H1 (cell line): ENCODE data around the gene UMOD. TPM values are rescaled to one million over a fixed set of nuclear protein-coding genes. Genes with fewer than 3 reads are reported as not detected.

Experiments used
- CTCF ChIA-PET: fragments of 300-600 bp; sonication (Branson Sonifier 250); formaldehyde crosslinking; loops from one replicate; lab custom pipeline; 2021; ENCODE audit not compliant: partially characterized antibody; lab: Charles Lee
- POLR2A ChIA-PET: fragments of 300-600 bp; sonication (Branson Sonifier 250); formaldehyde crosslinking; loops from one replicate; lab custom pipeline; 2021; ENCODE audit warnings: inconsistent platforms; ENCODE audit not compliant: partially characterized antibody; lab: Charles Lee
- DNase-seq, 2 experiments: peaks; one replicate each; pipeline versions ENCODE4 v3.0.0 to v3.0.0-alpha.2; 2010 to 2022; ENCODE audit warnings: low spot score in 2 of 2, low read depth in 1 of 2, mixed read lengths in 1 of 2
- FAIRE-seq: peaks from 2 replicates; lab custom pipeline; 2011; peaks lifted over from hg19 to GRCh38; lab: Jason Lieb, UNC
- H2AFZ ChIP-seq: 2 replicates; pipeline ENCODE4 v1.8.1; 2012; ENCODE audit warnings: low read length, inconsistent platforms
- H2AK5ac ChIP-seq: 2 replicates; pipeline ENCODE4 v1.6.1; 2013; ENCODE audit warnings: low read depth, low read length
- H2BK120ac ChIP-seq: replicated peaks from 2 replicates; pipeline ENCODE3; 2013; ENCODE audit warnings: low read depth, low read length, inconsistent platforms
- H2BK12ac ChIP-seq: 2 replicates; pipeline ENCODE4 v1.6.1; 2013; ENCODE audit warnings: low read depth, low read length
- H2BK15ac ChIP-seq: 2 replicates; pipeline ENCODE4 v1.6.1; 2013; ENCODE audit warnings: low read length
- H2BK20ac ChIP-seq: 2 replicates; pipeline ENCODE4 v1.6.1; 2013; ENCODE audit warnings: low read length
- H2BK5ac ChIP-seq: 2 replicates; pipeline ENCODE4 v1.6.1; 2013; ENCODE audit warnings: low read depth, low read length
- H3K14ac ChIP-seq: 2 replicates; pipeline ENCODE4 v1.6.1; 2013; ENCODE audit warnings: inconsistent platforms; ENCODE audit not compliant: insufficient read length
- H3K18ac ChIP-seq: 2 replicates; pipeline ENCODE4 v1.6.1; 2013; ENCODE audit warnings: low read length; ENCODE audit errors: extremely low read depth
- H3K23ac ChIP-seq: 2 replicates; pipeline ENCODE4 v1.6.1; 2013; ENCODE audit warnings: inconsistent platforms; ENCODE audit not compliant: insufficient read length
- H3K23me2 ChIP-seq: 2 replicates; pipeline ENCODE4 v1.6.1; 2013; ENCODE audit warnings: low read depth, low read length
- H3K27ac ChIP-seq: 2 replicates; pipeline ENCODE4 v1.6.1; 2011; ENCODE audit warnings: low read depth, low read length, inconsistent platforms
- H3K27me3 ChIP-seq, 4 experiments: replicated peaks in 1 of 4; 1 replicate in 1 of 4; 2 replicates in 3 of 4; pipeline versions ENCODE4 v1.6.1 to v1.8.1; 2011 to 2013; ENCODE audit warnings: low read length in 3 of 4, mild to moderate bottlenecking in 3 of 4, inconsistent platforms in 2 of 4, mixed read lengths in 2 of 4, moderate library complexity in 1 of 4; ENCODE audit not compliant: control insufficient read depth in 3 of 4, insufficient read depth in 3 of 4; ENCODE audit errors: extremely low read depth in 1 of 4
- H3K36me3 ChIP-seq, 4 experiments: 2 replicates each; pipeline versions ENCODE4 v1.6.1 to v1.8.1; 2011 to 2013; ENCODE audit warnings: mild to moderate bottlenecking in 4 of 4, low read length in 3 of 4, moderate library complexity in 2 of 4, control low read depth in 1 of 4, inconsistent platforms in 1 of 4; ENCODE audit not compliant: insufficient read depth in 4 of 4, control insufficient read depth in 2 of 4
- H3K4ac ChIP-seq: replicated peaks from 2 replicates; pipeline ENCODE3; 2013; ENCODE audit warnings: low read length, low read depth, mixed read lengths, inconsistent platforms; ENCODE audit not compliant: insufficient read length
- H3K4me1 ChIP-seq, 4 experiments: replicated peaks in 1 of 4; 1 replicate in 1 of 4; 2 replicates in 3 of 4; pipeline versions ENCODE4 v1.6.1 to v1.8.1; 2011 to 2013; ENCODE audit warnings: low read length in 3 of 4, inconsistent platforms in 2 of 4, mixed read lengths in 1 of 4; ENCODE audit not compliant: insufficient read depth in 4 of 4, control insufficient read depth in 3 of 4
- H3K4me2 ChIP-seq, 2 experiments: 2 replicates each; pipeline versions ENCODE4 v1.6.1 to v1.8.1; 2011 to 2013; ENCODE audit warnings: low read depth in 2 of 2, low read length in 2 of 2, control low read depth in 1 of 2, inconsistent platforms in 1 of 2, mild to moderate bottlenecking in 1 of 2; ENCODE audit not compliant: insufficient read depth in 1 of 2
- H3K4me3 ChIP-seq, 4 experiments: fragments of 200-600, 300-600 bp in 1 of 4; sonication (generic), shearing (Covaris generic), sonication (Bioruptor Twin) in 1 of 4; 2 replicates each; pipeline versions ENCODE4 v1.5.1 to v1.8.1; 2011 to 2016; ENCODE audit warnings: low read length in 4 of 4, low read depth in 3 of 4, control low read depth in 2 of 4, inconsistent platforms in 2 of 4, mild to moderate bottlenecking in 2 of 4, mixed read lengths in 1 of 4, moderate library complexity in 1 of 4; ENCODE audit not compliant: insufficient read depth in 2 of 4; ENCODE audit errors: extremely low read depth in 1 of 4
- H3K56ac ChIP-seq: replicated peaks from 2 replicates; pipeline ENCODE3; 2013; ENCODE audit warnings: low read depth, mild to moderate bottlenecking, mixed read lengths, low read length, inconsistent platforms; ENCODE audit not compliant: insufficient read length
- H3K79me1 ChIP-seq: 2 replicates; pipeline ENCODE4 v1.6.1; 2013; ENCODE audit warnings: low read depth, low read length, control low read depth
- H3K79me2 ChIP-seq, 2 experiments: 2 replicates each; pipeline versions ENCODE4 v1.6.1 to v1.8.1; 2012 to 2013; ENCODE audit warnings: low read length in 2 of 2, mild to moderate bottlenecking in 2 of 2, inconsistent platforms in 1 of 2; ENCODE audit not compliant: insufficient read depth in 2 of 2, control insufficient read depth in 1 of 2
- H3K9ac ChIP-seq, 4 experiments: replicated peaks in 1 of 4; 1 replicate in 1 of 4; 2 replicates in 3 of 4; pipeline versions ENCODE4 v1.6.1 to v1.8.1; 2011 to 2013; ENCODE audit warnings: low read depth in 3 of 4, low read length in 3 of 4, control low read depth in 2 of 4, mild to moderate bottlenecking in 2 of 4, moderate library complexity in 2 of 4, inconsistent platforms in 1 of 4; ENCODE audit errors: extremely low read depth in 1 of 4
- H3K9me3 ChIP-seq, 2 experiments: 2 replicates each; pipeline versions ENCODE4 v1.6.1 to v1.8.1; 2012 to 2013; ENCODE audit warnings: mild to moderate bottlenecking in 2 of 2, moderate library complexity in 2 of 2, control low read depth in 1 of 2, inconsistent platforms in 1 of 2, low read depth in 1 of 2, low read length in 1 of 2, mixed read lengths in 1 of 2; ENCODE audit not compliant: insufficient read depth in 2 of 2
- H4K20me1 ChIP-seq, 2 experiments: replicated peaks in 1 of 2; 2 replicates each; pipeline versions ENCODE3 to v1.8.1; 2011 to 2013; ENCODE audit warnings: inconsistent platforms in 2 of 2, low read length in 2 of 2, mild to moderate bottlenecking in 1 of 2; ENCODE audit not compliant: insufficient read depth in 2 of 2, control insufficient read depth in 1 of 2
- H4K5ac ChIP-seq: 2 replicates; pipeline ENCODE4 v1.6.1; 2013; ENCODE audit warnings: low read length, low read depth, mixed read lengths, inconsistent platforms; ENCODE audit not compliant: insufficient read length
- H4K8ac ChIP-seq: 2 replicates; pipeline ENCODE4 v1.8.0; 2013; ENCODE audit warnings: mild to moderate bottlenecking, moderate library complexity, low read length, inconsistent platforms; ENCODE audit not compliant: insufficient read depth; ENCODE audit errors: extremely low read depth
- H4K91ac ChIP-seq: replicated peaks from 2 replicates; pipeline ENCODE3; 2013; ENCODE audit warnings: low read length, mixed read lengths, inconsistent platforms; ENCODE audit not compliant: insufficient read length
- CBX5 ChIP-seq: fragments of 300-800, 300-1000 bp; sonication (generic); IDR thresholded peaks from 2 replicates; pipeline ENCODE4 v1.7.1; 2016; ENCODE audit warnings: antibody characterized with exemption, low read length, low read depth
- CBX8 ChIP-seq: fragments of 300-800, 300-1000 bp; sonication (generic); IDR thresholded peaks from 2 replicates; pipeline ENCODE4 v1.7.1; 2016; ENCODE audit warnings: low read depth, low read length, borderline replicate concordance
- CTBP2 ChIP-seq: IDR thresholded peaks from 2 replicates; pipeline ENCODE4 v1.7.0; 2011; ENCODE audit warnings: borderline replicate concordance, mild to moderate bottlenecking, moderate library complexity, mixed read lengths, low read length; ENCODE audit not compliant: insufficient read depth, insufficient read length
- EZH2 ChIP-seq: fragments of 200-600 bp; sonication (generic); IDR thresholded peaks from 2 replicates; pipeline ENCODE4 v1.7.1; 2012; ENCODE audit warnings: low read depth, mild to moderate bottlenecking, moderate library complexity, low read length, inconsistent platforms; ENCODE audit not compliant: severe bottlenecking
- GABPA ChIP-seq: IDR thresholded peaks from 2 replicates; pipeline ENCODE4 v1.6.1; 2011; ENCODE audit warnings: mild to moderate bottlenecking, low read length, moderate library complexity, borderline replicate concordance; ENCODE audit not compliant: insufficient read depth
- KDM1A ChIP-seq: fragments of 200-600, 300-600 bp; sonication (generic); IDR thresholded peaks from 2 replicates; pipeline ENCODE4 v1.7.1; 2016; ENCODE audit warnings: mild to moderate bottlenecking, low read length, borderline replicate concordance
- NANOG ChIP-seq: IDR thresholded peaks from 2 replicates; pipeline ENCODE4 v1.6.1; 2011; ENCODE audit warnings: low read length, low read depth, mild to moderate bottlenecking, inconsistent platforms; ENCODE audit not compliant: insufficient read depth, poor library complexity, severe bottlenecking
- RAD21 ChIP-seq, 2 experiments: IDR thresholded peaks in 1 of 2; conservative IDR thresholded peaks in 1 of 2; 2 replicates each; pipeline ENCODE4 v1.6.1; 2011; ENCODE audit warnings: low read depth in 2 of 2, low read length in 2 of 2, improper control_type of control experiment in 1 of 2, inconsistent platforms in 1 of 2, mild to moderate bottlenecking in 1 of 2, moderate library complexity in 1 of 2
- SIN3A ChIP-seq, 2 experiments: IDR thresholded peaks in 1 of 2; conservative IDR thresholded peaks in 1 of 2; 2 replicates each; pipeline ENCODE4 v1.6.1; 2011 to 2012; ENCODE audit warnings: low read length in 2 of 2, improper control_type of control experiment in 1 of 2, low read depth in 1 of 2, mild to moderate bottlenecking in 1 of 2
- TAF7 ChIP-seq: optimal IDR thresholded peaks from 2 replicates; pipeline ENCODE3; 2011; ENCODE audit warnings: low read depth, mild to moderate bottlenecking, inconsistent platforms, low read length, moderate library complexity, borderline replicate concordance
- ZNF274 ChIP-seq: IDR thresholded peaks from 2 replicates; pipeline ENCODE4 v1.7.0; 2012; ENCODE audit warnings: low read length, borderline replicate concordance; ENCODE audit errors: extremely low read depth
- WGBS, 2 experiments: shearing (Covaris generic) in 1 of 2; methylation state at CpG; one replicate each; pipeline versions ENCODE4 v1.1.6 to v1.1.7; 2013 to 2015; ENCODE audit warnings: low lambda C conversion rate in 2 of 2, mixed read lengths in 2 of 2, inconsistent platforms in 1 of 2, low coverage in 1 of 2, missing lambda C conversion rate in 1 of 2; ENCODE audit not compliant: insufficient replicate concordance in 2 of 2, insufficient coverage in 1 of 2, insufficient read length in 1 of 2; ENCODE audit errors: extremely low coverage in 1 of 2, missing lambda C conversion rate in 1 of 2; 5-methylcytosine and 5-hydroxymethylcytosine counted together
- polyA plus RNA-seq, 7 experiments: library from polyadenylated mRNA; depleted of rRNA in 3 of 7; stranded (reverse) in 5 of 7; unstranded in 2 of 7; fragments of >200 nt in 5 of 7; fragments of 200-250 nt in 2 of 7; gene quantifications; 1 replicate in 5 of 7; 2 replicates in 1 of 7; 4 replicates in 1 of 7; pipeline versions ENCODE4 v1.2.1 to v1.2.3, GENCODE V29; 2011 to 2013; ENCODE audit warnings: missing spikeins in 2 of 7, mixed read lengths in 2 of 7
- total RNA-seq: library from RNA; stranded (reverse); fragmentation: NEBNext Ultra II Directional; extraction: Animal tissue kit (Norgen Biotek cat#: 25700); gene quantifications from 2 replicates; pipeline ENCODE4 v1.2.1, GENCODE V29; 2021
- TF ChIP-seq, protein P1 (sequence below): IDR thresholded peaks from 2 replicates; pipeline ENCODE4 v1.6.1; 2012; ENCODE audit warnings: inconsistent platforms

Gene UMOD
- total and polyA plus RNA-seq, 2 of the 8 experiments (the other 6 are each of a cell fraction or from before 2014, with no cell fraction given), result not detected

DNA sequence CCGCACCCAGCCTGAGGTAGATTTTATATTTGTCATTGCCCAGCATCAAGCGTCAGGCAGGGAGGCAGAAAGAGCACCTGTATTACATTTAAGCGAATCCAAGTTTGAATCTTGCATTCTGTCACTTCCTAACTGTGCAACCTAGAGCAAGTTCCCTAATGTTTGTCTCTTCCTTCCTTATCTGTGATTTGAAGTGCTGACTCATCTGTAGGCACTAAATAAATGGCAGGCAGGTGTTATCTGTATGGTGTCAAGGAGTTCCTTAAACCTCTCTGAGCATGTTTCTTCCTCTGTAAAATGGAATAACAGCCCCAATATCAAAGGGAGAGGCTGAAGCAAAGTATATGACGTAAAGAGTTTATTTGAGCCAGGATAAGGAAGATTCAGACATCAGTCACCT is 49.5 kb downstream of the UMOD start:
- Histone ChIP-seq H3K14ac (no peak overlapping the region), H2BK15ac (no peak overlapping the region), H3K23ac (no peak overlapping the region), H3K18ac (no peak overlapping the region), H3K9me3 (no peaks in the 10 kb centered on the region), H3K36me3 (no peaks in the 10 kb centered on the region), H2BK12ac (no peak overlapping the region), H3K4ac (no peak overlapping the region), H2BK20ac (no peak overlapping the region), H3K56ac (no peak overlapping the region), H3K4me1 (no peaks in the 10 kb centered on the region; a peak in 1 of 7 replicates), H3K23me2 (peaks cover 5% of the 10 kb centered on the region; the same call in 1 of the 2 replicates), H3K9ac (no peak overlapping the region), H3K4me3 (no peak overlapping the region), H3K27ac (no peak overlapping the region), H3K79me2 (no peaks in the 10 kb centered on the region), H2AK5ac (no peak overlapping the region), H4K20me1 (no peaks in the 10 kb centered on the region), H2AFZ (no peak overlapping the region), H3K27me3 (no peaks in the 10 kb centered on the region), H3K4me2 (no peak overlapping the region), H4K5ac (no peak overlapping the region), H3K79me1 (no peaks in the 10 kb centered on the region), H4K91ac (no peak overlapping the region), H2BK5ac (no peak overlapping the region), H4K8ac (no peak overlapping the region), H2BK120ac (no peak overlapping the region)
- ChIA-PET CTCF (interaction anchor here (0.6 to 6.7 kb wide), 6 partner anchors 44 to 404 kb away, joined by 4 to 139 read pairs (median 22); no protein-coding TSS in a partner anchor), POLR2A (no interaction called here)
- WGBS, 2 experiments, result 68% methylated on average over 4 of the region's 4 CpGs; no CpG with 5 or more reads in 1 of the 2 experiments
- FAIRE-seq (no peak), DNase-seq (no peak)
- TF ChIP-seq SIN3A (conservative IDR thresholded peaks at IDR 0.05 in 1 of 2, IDR thresholded peaks at IDR 0.05 in 1 of 2; ENCODE audit: low read depth in 1 of 2, low read length in 2 of 2) (no peak), NANOG (no peak), RAD21 (IDR thresholded peaks at IDR 0.05 in 1 of 2, conservative IDR thresholded peaks at IDR 0.05 in 1 of 2; ENCODE audit: low read depth in 2 of 2, low read length in 2 of 2) (no peak), TAF7 (no peak), CBX8 (no peak), KDM1A (no peak), CBX5 (no peak), CTBP2 (no peak), GABPA (no peak), ZNF274 (no peak), EZH2 (no peak)
- TF ChIP-seq, protein P1, sequence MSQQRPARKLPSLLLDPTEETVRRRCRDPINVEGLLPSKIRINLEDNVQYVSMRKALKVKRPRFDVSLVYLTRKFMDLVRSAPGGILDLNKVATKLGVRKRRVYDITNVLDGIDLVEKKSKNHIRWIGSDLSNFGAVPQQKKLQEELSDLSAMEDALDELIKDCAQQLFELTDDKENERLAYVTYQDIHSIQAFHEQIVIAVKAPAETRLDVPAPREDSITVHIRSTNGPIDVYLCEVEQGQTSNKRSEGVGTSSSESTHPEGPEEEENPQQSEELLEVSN, result no peak
